Measurements from ENCODE around the gene SAMD13. TPM values are rescaled to one million over a fixed set of nuclear protein-coding genes. Genes with fewer than 3 reads are reported as not detected.
"Not testable (repeated sequence)": the region's sequence is repeated elsewhere in the genome, so short reads cannot be mapped to it uniquely, and the experiment has no call there.

SAMD13 gene
- total RNA-seq, 4 donors from 2014 or later: 0.35 to 2.0 (median 1.3) TPM; not detected in 1

DNA sequence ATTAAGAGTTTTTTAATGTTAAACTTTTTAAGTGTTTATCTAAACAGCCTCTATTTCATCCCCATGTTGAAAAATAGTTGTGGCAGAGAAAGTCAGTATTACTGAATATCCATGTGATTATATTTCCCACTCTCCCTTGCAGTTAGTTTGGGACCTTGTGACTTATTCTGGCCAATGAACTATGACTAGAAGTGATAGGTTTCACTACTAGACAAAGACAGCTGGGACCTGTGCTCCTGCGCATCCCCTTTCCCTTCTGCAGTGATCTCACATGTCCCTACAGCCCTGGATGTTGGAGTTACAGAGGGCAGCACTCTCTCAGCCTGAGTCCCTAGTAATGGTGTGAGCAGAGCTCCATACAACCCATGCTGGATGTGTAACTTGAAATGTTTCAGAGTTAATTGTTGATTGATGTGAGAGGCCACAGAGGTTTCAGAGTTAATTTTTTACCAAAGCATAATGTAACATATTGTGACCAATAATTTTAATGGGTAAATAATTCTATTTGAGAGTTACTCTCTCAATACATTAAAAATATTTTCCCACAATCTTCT, 18.7 kb upstream of the SAMD13 start:
- 71 to 100% methylated on average over 1 of the region's 1 CpG for whole genome bisulfite sequencing, 2 donors
- no peak overlapping the region for H3K4me3 ChIP-seq
- DNase-seq: no peak
- no peaks in the 10 kb centered on the region for H3K4me1 ChIP-seq
- TF ChIP-seq POLR2A (IDR thresholded peaks at IDR 0.05): no peak
- TF ChIP-seq, protein P1, sequence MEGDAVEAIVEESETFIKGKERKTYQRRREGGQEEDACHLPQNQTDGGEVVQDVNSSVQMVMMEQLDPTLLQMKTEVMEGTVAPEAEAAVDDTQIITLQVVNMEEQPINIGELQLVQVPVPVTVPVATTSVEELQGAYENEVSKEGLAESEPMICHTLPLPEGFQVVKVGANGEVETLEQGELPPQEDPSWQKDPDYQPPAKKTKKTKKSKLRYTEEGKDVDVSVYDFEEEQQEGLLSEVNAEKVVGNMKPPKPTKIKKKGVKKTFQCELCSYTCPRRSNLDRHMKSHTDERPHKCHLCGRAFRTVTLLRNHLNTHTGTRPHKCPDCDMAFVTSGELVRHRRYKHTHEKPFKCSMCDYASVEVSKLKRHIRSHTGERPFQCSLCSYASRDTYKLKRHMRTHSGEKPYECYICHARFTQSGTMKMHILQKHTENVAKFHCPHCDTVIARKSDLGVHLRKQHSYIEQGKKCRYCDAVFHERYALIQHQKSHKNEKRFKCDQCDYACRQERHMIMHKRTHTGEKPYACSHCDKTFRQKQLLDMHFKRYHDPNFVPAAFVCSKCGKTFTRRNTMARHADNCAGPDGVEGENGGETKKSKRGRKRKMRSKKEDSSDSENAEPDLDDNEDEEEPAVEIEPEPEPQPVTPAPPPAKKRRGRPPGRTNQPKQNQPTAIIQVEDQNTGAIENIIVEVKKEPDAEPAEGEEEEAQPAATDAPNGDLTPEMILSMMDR (IDR thresholded peaks at IDR 0.05): no peak
- intact Hi-C loops (cut with DNase I): no loop called here
- H3K36me3 ChIP-seq: no peaks in the 10 kb centered on the region
- H3K9me3 ChIP-seq: peaks cover 0 to 7% (median 0%) of the 10 kb centered on the region in 3 donors
- no peaks in the 10 kb centered on the region for H3K27me3 ChIP-seq
- no peak overlapping the region for H3K27ac ChIP-seq

DNA sequence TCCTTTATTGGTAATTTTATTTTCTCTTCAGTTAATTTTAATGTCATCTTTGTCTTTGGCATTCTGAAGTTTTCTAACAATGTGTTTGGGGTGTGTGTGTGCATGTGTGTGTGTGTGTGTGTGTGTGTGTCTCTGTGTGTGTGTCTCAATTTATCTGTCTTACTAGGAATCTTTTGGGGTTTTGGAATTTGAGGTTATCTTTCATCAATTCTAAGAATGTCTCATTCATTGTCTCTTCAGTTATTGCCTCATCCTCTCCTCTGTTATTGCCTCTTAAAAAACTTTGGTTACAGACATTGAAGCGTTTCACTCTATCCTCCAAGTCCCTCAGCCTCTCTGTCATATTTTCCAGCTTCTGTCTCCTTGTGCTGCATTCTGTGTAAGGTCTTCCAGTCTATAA, 18.1 kb upstream of the SAMD13 start:
- H3K9me3 ChIP-seq: peaks cover 0 to 13% (median 3%) of the 10 kb centered on the region in 3 donors
- H3K27ac ChIP-seq: no peak overlapping the region
- no peaks in the 10 kb centered on the region for H3K27me3 ChIP-seq
- intact Hi-C loops (cut with DNase I): no loop called here
- DNase-seq: no peak
- no peaks in the 10 kb centered on the region for H3K36me3 ChIP-seq
- H3K4me3 ChIP-seq: no peak overlapping the region
- H3K4me1 ChIP-seq: no peaks in the 10 kb centered on the region
- no peak for TF ChIP-seq POLR2A (IDR thresholded peaks at IDR 0.05)
- TF ChIP-seq, protein P1 (IDR thresholded peaks at IDR 0.05): no peak
- 65 to 72% methylated on average over 1 of the region's 1 CpG for whole genome bisulfite sequencing, 2 donors

GRCh38 chr1:84286071-84286470, 15.4 kb upstream of the SAMD13 start:
- no peak for DNase-seq
- Histone ChIP-seq H3K36me3 (no peaks in the 10 kb centered on the region), H3K4me3 (no peak overlapping the region), H3K27me3 (no peaks in the 10 kb centered on the region), H3K4me1 (no peaks in the 10 kb centered on the region), H3K9me3 (peaks cover 0 to 19% (median 3%) of the 10 kb centered on the region in 3 donors), H3K27ac (no peak overlapping the region)
- intact Hi-C loops (cut with DNase I): no loop called here
- TF ChIP-seq, protein P1 (IDR thresholded peaks at IDR 0.05): no peak
- no peak for TF ChIP-seq POLR2A (IDR thresholded peaks at IDR 0.05)
- WGBS, 2 donors: 50 to 53% methylated on average over 1 of the region's 1 CpG

GRCh38 chr1:84287389-84287788, 14.1 kb upstream of the SAMD13 start:
- intact Hi-C loops (cut with DNase I); H3K4me3 ChIP-seq; H3K27ac ChIP-seq; H3K4me1 ChIP-seq; H3K27me3 ChIP-seq; DNase-seq; H3K36me3 ChIP-seq: not testable (repeated sequence)
- H3K9me3 ChIP-seq: peaks cover 0 to 19% (median 3%) of the 10 kb centered on the region in 3 donors
- 51 to 68% methylated on average over 3 of the region's 3 CpGs for WGBS, 2 donors

DNA sequence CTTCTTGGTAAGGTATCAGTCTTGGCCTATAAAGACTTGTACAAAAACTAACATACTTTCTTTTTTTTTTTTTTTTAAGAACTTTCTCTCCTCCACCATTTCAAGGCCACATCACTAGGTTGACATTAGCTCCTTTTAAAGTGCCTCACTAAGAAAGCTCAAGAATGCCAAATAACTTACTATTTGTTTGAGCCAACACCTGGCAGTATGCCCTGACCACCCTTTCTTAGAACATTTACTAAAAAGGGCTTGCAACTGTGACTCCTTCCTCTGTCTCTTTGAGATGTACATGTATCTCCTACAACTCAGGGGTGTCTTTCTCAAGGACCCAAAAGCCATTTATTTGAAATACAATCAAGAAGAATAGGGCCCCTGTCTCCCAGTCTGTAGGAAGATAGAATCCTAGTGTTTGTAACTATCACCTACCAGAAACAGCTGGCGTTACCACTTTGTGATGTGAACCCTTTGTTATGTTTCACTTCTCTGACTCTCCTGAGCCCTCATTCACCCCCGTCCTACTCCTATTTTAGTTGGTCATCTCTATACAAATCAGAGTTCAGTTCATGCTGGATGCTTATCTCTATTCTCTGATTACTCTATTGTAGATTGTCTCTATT, 12.2 kb upstream of the SAMD13 start:
- no peak for DNase-seq
- intact Hi-C loops (cut with DNase I): no loop called here

More for the DNA sequence above, 12.2 kb upstream of the SAMD13 start:
- H3K36me3 ChIP-seq: no peaks in the 10 kb centered on the region
- H3K27me3 ChIP-seq: no peaks in the 10 kb centered on the region
- TF ChIP-seq, protein P1 (IDR thresholded peaks at IDR 0.05): no peak
- no peak for TF ChIP-seq POLR2A (IDR thresholded peaks at IDR 0.05)
- H3K9me3 ChIP-seq: peaks cover 0 to 19% (median 3%) of the 10 kb centered on the region in 3 donors
- H3K4me1 ChIP-seq: no peaks in the 10 kb centered on the region
- H3K4me3 ChIP-seq: no peak overlapping the region
- 82 to 84% methylated on average over 2 of the region's 2 CpGs for WGBS, 2 donors
- no peak overlapping the region for H3K27ac ChIP-seq

Data from esophagus squamous epithelium (tissue), 5 donors.